Fibroblast of pulmonary artery (primary cell): Measurements from ENCODE around the gene SUPT6H.

Experiments
- DNase-seq: peaks from one replicate; pipeline ENCODE4 v3.0.0-alpha.2; 2010; ENCODE audit warnings: low read depth
- H3K4me3 ChIP-seq: replicated peaks from 2 replicates; pipeline ENCODE4 v1.5.1; 2011; ENCODE audit warnings: low read depth, mild to moderate bottlenecking, control low read depth, low read length, moderate library complexity
- CTCF ChIP-seq: IDR thresholded peaks from 2 replicates; pipeline ENCODE4 v1.5.1; 2011; ENCODE audit warnings: mild to moderate bottlenecking, control low read depth, low read length, inconsistent platforms; ENCODE audit errors: missing control alignments

SUPT6H gene

DNA sequence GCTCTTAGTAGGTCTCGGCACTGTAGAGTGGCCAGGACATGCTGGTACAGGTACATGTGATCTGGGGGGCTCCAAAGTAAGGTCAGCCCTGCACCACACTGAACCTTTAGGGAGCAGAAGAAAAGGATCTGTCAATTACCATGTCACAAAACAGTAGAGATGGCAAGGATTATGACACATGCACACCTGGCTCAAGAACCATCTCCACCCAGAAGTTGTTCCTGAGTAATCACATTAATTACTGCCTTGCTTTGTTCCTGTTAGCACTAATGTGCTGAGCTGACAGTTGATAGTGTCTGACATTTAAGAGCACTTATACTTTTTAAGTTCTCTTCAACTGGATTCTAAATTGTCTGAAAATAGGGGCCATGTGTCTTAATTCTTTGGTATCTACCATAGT lies 26.5 kb upstream of the SUPT6H start:
- no peak overlapping the region for H3K4me3 ChIP-seq
- TF ChIP-seq CTCF: no peak
- no peak for DNase-seq

- DNase-seq: no peak
- no peak for TF ChIP-seq CTCF
Measured at GRCh38 chr17:28641579-28641978, 20.4 kb upstream of the SUPT6H start.

DNA sequence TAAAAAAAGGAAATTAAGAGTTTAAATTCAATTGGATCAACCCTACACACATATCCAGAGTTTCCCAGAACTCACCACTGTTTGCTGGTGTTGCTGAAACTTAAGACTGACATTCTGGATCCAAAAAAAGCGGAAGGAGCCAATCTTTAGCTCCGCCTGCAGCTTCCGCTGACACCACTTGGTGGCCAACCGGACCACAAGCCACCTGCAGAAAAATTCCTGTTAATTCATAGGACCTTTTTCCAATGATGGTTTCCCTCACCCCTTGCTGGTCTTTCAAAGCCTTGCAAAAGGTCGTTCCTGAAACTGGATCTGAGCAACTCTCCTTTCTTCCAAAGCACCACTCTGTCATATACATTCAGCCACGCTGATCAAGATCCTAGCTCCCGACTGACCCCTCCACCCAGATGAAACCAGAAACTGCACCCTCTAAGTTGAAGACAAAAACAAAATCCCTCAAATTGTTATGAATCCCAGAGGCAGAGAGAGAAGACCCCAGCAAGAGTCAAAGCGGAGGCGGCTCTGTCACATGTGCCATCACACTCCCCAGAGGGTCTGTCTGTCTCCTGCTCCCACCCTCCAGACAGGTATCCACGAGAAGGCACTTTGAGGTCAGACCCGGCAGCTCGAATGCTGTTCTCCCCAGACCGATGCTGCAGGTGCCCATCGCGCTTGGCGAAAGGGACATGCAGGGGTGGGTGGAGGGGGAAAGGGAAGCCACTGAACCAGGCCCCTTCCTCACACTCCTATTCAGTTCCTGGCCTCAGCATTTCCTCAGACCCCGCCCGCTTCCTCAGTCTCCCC lies 17.8 kb upstream of the SUPT6H start:
- H3K4me3 ChIP-seq: peak overlapping the region; percentile 75
- peak; percentile 64 for DNase-seq
- peak; percentile 46 for TF ChIP-seq CTCF

More at GRCh38 chr17:28641579-28641978, 20.4 kb upstream of the SUPT6H start:
- H3K4me3 ChIP-seq: no peak overlapping the region

DNA sequence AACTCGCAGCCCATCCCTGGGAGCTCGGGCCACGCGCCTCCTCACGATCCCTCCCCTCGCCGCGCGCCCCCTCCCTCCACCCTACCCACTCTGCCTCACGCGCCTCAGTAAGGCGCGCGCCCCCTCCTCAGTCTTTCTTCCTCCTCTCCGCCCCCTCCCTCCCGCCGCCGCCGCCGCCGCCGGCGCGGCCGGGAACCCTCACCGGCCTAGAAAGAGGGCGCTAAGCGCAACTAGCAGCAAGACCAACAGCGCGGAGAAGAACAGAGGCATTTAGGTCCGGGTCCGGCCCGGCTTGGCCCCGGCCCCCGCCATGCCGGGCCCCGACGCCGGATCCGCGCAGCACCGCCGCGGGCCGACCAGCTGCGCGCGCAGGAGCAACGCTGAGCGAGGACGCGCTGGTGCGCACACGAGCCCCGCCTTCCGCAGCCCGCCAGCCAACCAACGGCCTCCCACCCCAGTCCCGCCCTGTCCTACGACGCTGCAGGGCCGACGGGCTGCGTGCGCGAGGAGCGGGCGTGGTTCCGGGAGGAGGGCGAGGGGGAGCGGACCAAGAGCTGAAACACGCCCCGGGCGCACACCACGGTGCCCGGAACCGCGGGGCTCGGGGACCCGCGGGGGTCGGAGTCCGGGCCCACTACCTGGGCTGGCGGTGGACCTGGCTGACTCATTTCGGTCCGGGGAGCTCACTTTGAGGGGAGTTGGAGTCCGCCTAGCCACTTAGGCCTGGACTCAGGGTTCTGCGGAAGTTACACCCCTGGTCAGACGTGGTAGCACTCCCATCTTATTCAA lies 17.0 kb upstream of the SUPT6H start, which contains the start of gene BLTP2:
BLTP2 (minus strand) TSS at position 372 of the 789 bp plus-strand sequence; CDS start at position 270, 102 bp downstream.
- no peak for TF ChIP-seq CTCF
- peak; percentile 95 for DNase-seq
- H3K4me3 ChIP-seq: peak within 1 kb of the TSS; percentile 75

DNA sequence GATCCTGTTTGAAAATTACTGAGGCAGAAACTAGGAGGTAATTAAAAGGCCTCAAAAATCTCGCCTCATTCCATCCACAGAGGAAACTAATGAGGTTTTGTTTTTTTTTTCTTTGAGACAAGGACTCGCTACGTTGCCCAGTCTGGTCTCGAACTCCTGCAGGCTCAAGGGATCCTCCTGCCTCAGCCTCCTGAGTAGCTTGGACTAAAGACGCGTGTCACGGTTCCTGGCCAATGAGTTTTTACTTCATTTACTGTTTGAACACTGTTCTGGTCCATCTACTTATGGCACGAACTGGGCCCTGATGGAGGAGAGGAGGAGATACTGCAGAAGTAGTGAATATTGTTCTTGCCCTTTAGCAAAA lies 16.4 kb upstream of the SUPT6H start:
- no peak for DNase-seq
- no peak for TF ChIP-seq CTCF
- peak overlapping the region; percentile 69 for H3K4me3 ChIP-seq

DNA sequence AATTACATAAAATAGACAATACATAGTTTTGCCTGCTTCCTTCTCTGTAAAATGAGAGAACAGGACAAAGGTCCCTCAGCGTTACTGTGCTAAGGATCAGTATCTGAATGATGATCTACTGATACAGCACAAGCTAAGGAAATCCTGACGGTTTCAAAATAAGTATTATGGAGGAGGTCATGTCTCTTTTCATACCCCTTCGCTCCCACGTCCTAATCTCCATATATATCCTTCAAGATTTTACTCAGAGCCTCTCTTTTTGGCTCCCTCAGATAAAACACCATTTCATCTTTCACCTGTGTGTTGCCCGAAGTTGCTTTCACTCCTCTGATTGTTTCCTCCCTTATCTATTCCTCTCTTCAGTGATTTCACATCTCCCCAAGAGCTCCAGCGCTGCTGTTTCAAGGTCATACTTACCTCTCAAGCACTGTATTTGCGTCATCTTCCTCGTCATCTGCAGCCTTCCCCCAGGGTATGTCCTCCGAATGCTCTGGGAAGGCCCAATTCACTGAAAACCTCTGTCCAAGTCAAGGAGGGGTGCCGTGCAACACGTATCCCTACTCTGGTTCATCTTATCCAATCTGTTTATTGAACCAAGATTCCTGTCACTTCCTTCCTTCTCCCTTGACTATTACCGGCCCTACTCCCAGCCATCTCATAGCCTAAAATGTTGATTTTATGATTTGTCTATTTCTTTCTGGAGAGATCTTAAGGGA lies 15.8 kb upstream of the SUPT6H start:
- TF ChIP-seq CTCF: no peak
- DNase-seq: no peak
- H3K4me3 ChIP-seq: no peak overlapping the region
